ENCODE results near the gene TAF4B. TPM values are rescaled to one million over a fixed set of nuclear protein-coding genes. Genes with fewer than 3 reads are reported as not detected.

The TAF4B gene
- total and polyA plus RNA-seq, 2 of the 8 experiments (the other 6 are each of a cell fraction or from before 2014, with no cell fraction given) = 9.3 to 19.8 TPM

- no peaks in the 10 kb centered on the region for H4K20me1 ChIP-seq (replicated peaks in 1 of 2; ENCODE audit: control insufficient read depth in 1 of 2, insufficient read depth in 2 of 2, low read length in 2 of 2)
- no peak overlapping the region for H4K5ac ChIP-seq (ENCODE audit: insufficient read length, low read depth, low read length)
- no peak overlapping the region for H3K18ac ChIP-seq (ENCODE audit: extremely low read depth, low read length)
- H3K79me1 ChIP-seq (ENCODE audit: low read depth, low read length) = no peaks in the 10 kb centered on the region
- POLR2A ChIA-PET (ENCODE audit: partially characterized antibody) = no interaction called here
- H3K9ac ChIP-seq (replicated peaks in 1 of 4; ENCODE audit: extremely low read depth in 1 of 4, low read depth in 3 of 4, low read length in 3 of 4) = no peak overlapping the region
- no peaks in the 10 kb centered on the region for H3K23me2 ChIP-seq (ENCODE audit: low read depth, low read length)
- H3K23ac ChIP-seq (ENCODE audit: insufficient read length) = no peak overlapping the region
- H2AK5ac ChIP-seq (ENCODE audit: low read depth, low read length) = no peak overlapping the region
- H3K36me3 ChIP-seq (ENCODE audit: control insufficient read depth in 2 of 4, insufficient read depth in 4 of 4, low read length in 3 of 4) = peaks cover 0 to 11% (median 6%) of the 10 kb centered on the region in 4 experiments; a peak in 5 of 8 replicates
- no peak overlapping the region for H2BK120ac ChIP-seq (replicated peaks; ENCODE audit: low read depth, low read length)
- H3K4me2 ChIP-seq (ENCODE audit: insufficient read depth in 1 of 2, low read depth in 2 of 2, low read length in 2 of 2) = no peak overlapping the region
- no peaks in the 10 kb centered on the region for H3K79me2 ChIP-seq (ENCODE audit: control insufficient read depth in 1 of 2, insufficient read depth in 2 of 2, low read length in 2 of 2)
- no peak overlapping the region for H3K4ac ChIP-seq (replicated peaks; ENCODE audit: insufficient read length, low read depth, low read length)
- H3K4me1 ChIP-seq (replicated peaks in 1 of 4; ENCODE audit: control insufficient read depth in 3 of 4, insufficient read depth in 4 of 4, low read length in 3 of 4) = no peaks in the 10 kb centered on the region
- no peak for DNase-seq (ENCODE audit: low read depth in 1 of 2, low spot score in 2 of 2)
- no peak overlapping the region for H2BK5ac ChIP-seq (ENCODE audit: low read depth, low read length)
- no peak overlapping the region for H3K27ac ChIP-seq (ENCODE audit: low read depth, low read length)
- no peak overlapping the region for H3K4me3 ChIP-seq (ENCODE audit: extremely low read depth in 1 of 4, insufficient read depth in 2 of 4, low read depth in 3 of 4, low read length in 4 of 4)
- H3K9me3 ChIP-seq (ENCODE audit: insufficient read depth in 2 of 2, low read depth in 1 of 2, low read length in 1 of 2) = no peaks in the 10 kb centered on the region
- no peak overlapping the region for H2BK15ac ChIP-seq (ENCODE audit: low read length)
- no peak overlapping the region for H4K91ac ChIP-seq (replicated peaks; ENCODE audit: insufficient read length, low read length)
- FAIRE-seq = no peak
- no peak overlapping the region for H3K14ac ChIP-seq (ENCODE audit: insufficient read length)
- no peak overlapping the region for H2BK20ac ChIP-seq (ENCODE audit: low read length)
- WGBS, 2 experiments (ENCODE audit: extremely low coverage in 1 of 2, insufficient coverage in 1 of 2, insufficient read length in 1 of 2, insufficient replicate concordance in 2 of 2, low coverage in 1 of 2, low lambda C conversion rate in 2 of 2, missing lambda C conversion rate in 1 of 2) = 89% methylated on average over 3 of the region's 3 CpGs; no CpG with 5 or more reads in 1 of the 2 experiments
- no peaks in the 10 kb centered on the region for H3K27me3 ChIP-seq (replicated peaks in 1 of 4; ENCODE audit: control insufficient read depth in 3 of 4, extremely low read depth in 1 of 4, insufficient read depth in 3 of 4, low read length in 3 of 4)
- H4K8ac ChIP-seq (ENCODE audit: extremely low read depth, insufficient read depth, low read length) = no peak overlapping the region
- TF ChIP-seq TAF7 (optimal IDR thresholded peaks at IDR 0.05; ENCODE audit: borderline replicate concordance, low read depth, low read length) (no peak), PHF8 (conservative IDR thresholded peaks at IDR 0.05; ENCODE audit: low read depth, low read length) (no peak), KDM4A (IDR thresholded peaks at IDR 0.05; ENCODE audit: low read depth, low read length, severe bottlenecking) (no peak), NANOG (IDR thresholded peaks at IDR 0.05; ENCODE audit: insufficient read depth, low read depth, low read length, poor library complexity, severe bottlenecking) (no peak), ATF3 (IDR thresholded peaks at IDR 0.05; ENCODE audit: insufficient read depth, low read depth, low read length) (no peak), CBX5 (IDR thresholded peaks at IDR 0.05; ENCODE audit: low read depth, low read length) (no peak), KDM5A (IDR thresholded peaks at IDR 0.05; ENCODE audit: low read length) (no peak), HDAC6 (IDR thresholded peaks at IDR 0.05; ENCODE audit: low read depth, low read length) (no peak), CEBPB (IDR thresholded peaks at IDR 0.05; ENCODE audit: low read depth, low read length) (no peak), KDM1A (IDR thresholded peaks at IDR 0.05; ENCODE audit: borderline replicate concordance, low read length) (no peak), EZH2 (IDR thresholded peaks at IDR 0.05; ENCODE audit: low read depth, low read length, severe bottlenecking) (no peak), POLR2A (IDR thresholded peaks at IDR 0.05; ENCODE audit: control extremely low read depth in 1 of 2, low read depth in 2 of 2, low read length in 2 of 2) (no peak)
- CTCF ChIA-PET (ENCODE audit: partially characterized antibody) = interaction anchor here (1.5 kb wide), 1 partner anchor 13 kb away, joined by 3 read pairs; no protein-coding TSS in a partner anchor
- no peak overlapping the region for H2AFZ ChIP-seq (ENCODE audit: low read length)
- H3K56ac ChIP-seq (replicated peaks; ENCODE audit: insufficient read length, low read depth, low read length) = no peak overlapping the region
- H2BK12ac ChIP-seq (ENCODE audit: low read depth, low read length) = no peak overlapping the region
These were observed 51.1 kb downstream of the TAF4B start for GRCh38 chr18:26277374-26277773.
